HT1080 (cell line): ENCODE results near the gene DRAXIN. TPM values are rescaled to one million over a fixed set of nuclear protein-coding genes. Genes with fewer than 3 reads are reported as not detected.

Source experiments
- DNase-seq: peaks from one replicate; pipeline ENCODE4 v3.0.0-alpha.2; 2015; ENCODE audit warnings: low read depth
- total RNA-seq: library from RNA; depleted of rRNA; stranded (reverse); fragments of >200 nt; shearing (Covaris generic); gene quantifications from 2 replicates; pipeline ENCODE4 v1.2.3, GENCODE V29; 2014; rRNA removed

DRAXIN gene
- total RNA-seq, 1 experiment from 2014 or later = 0.32 TPM

DNA sequence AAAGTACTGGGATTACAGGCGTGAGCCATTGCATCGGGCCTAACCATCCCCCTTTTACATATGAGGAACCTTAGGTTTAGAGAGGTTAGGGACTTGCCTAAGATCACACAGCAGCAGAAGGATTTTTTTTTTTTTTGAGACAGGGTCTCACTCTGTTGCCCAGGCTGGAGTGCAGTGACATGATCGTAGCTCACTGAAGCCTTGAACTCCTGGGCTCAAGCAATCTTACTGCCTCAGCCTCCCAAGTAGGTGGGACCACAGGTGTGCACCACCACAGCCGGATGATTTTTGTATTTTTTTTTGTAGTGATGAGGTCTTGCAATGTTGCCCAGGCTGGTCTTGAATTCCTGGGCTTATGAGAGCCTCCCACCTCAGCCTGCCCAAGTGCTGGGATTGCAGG lies 68.3 kb downstream of the DRAXIN start:
- no peak for DNase-seq

DNA sequence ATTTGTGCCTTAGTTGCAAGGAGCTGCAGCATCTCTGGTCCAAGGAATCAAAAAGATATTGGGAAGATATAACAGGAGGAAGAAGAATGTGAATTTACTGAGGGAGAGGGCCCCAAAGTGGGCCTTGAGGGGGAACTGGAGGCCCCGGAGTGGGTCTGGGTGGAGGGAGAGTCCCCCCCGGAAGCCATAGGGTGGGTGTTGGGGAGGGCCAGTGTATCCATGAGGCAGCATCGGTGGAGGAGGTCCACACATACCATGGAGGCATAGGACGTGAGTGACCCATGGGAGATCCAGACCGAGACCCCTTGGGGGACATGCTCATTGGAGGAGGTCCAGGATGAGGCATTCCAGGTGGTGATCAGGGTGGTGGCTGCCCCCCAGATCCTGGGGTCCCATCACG lies 69.8 kb downstream of the DRAXIN start:
- DNase-seq = no peak

DNA sequence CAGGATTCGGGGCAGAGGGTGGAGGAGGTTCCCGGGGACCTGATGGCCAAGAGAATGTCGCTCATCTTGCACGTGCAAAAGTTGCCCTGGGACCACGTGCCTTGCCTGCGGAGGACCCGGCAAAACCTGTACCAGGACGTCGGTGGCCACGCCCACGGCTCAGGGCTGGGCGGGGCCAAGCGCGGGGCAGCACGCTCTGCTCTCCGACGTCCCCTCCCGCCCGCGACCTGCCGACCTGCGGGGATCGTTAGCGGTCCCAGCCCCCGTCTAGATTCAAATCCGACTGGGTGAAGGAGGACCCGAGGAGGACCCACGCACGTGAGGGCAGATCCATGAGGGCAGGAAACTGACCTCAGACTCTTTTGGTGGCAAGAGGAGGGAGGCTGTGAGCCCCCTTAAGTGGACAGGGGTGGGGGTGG lies 70.5 kb downstream of the DRAXIN start, which contains the start of gene C1orf167:
TSS of gene C1orf167 (plus strand) at position 206 of the 419 bp plus-strand sequence. CDS start 2,208 bp downstream, outside the sequence.
- no peak for DNase-seq

DNA sequence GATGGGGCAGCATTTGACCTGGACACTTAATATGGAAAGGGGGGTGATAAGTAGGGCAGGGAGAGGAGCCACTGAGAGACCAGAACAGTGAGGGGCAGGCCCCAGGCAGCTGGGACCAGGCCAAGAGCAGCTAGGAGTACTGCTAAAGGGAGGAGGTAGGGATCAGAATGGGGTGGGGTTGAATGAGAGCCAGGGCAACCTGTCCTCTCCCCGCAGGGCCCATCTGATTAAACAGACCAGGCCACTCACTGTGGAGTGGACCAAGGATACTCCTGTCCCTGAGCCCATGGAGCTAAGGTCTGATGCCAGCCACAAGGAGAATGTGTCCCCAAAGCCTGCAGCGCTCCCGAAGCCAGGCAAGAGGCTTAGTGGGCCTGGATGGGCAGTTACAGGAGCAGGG lies 72.6 kb downstream of the DRAXIN start:
- DNase-seq = no peak

DNA sequence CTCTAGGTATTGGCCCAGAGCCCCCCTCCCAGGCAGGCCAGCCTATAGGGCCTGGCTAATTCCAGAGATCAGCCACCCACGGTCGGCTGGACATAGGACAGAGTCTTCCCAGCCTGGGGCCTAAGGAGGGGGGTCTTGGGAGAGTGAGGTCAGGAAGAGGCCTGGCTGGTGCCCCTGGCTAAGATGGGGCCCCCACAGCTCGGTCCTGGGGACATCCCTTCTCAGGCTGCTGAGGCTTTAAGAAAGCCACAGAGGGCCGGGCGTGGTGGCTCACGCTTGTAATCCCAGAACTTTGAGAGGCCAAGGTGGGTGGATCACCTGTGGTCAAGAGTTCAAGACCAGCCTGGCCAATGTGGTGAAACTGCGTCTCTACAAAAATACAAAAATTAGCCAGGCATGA lies 73.0 kb downstream of the DRAXIN start:
- DNase-seq = no peak

DNA sequence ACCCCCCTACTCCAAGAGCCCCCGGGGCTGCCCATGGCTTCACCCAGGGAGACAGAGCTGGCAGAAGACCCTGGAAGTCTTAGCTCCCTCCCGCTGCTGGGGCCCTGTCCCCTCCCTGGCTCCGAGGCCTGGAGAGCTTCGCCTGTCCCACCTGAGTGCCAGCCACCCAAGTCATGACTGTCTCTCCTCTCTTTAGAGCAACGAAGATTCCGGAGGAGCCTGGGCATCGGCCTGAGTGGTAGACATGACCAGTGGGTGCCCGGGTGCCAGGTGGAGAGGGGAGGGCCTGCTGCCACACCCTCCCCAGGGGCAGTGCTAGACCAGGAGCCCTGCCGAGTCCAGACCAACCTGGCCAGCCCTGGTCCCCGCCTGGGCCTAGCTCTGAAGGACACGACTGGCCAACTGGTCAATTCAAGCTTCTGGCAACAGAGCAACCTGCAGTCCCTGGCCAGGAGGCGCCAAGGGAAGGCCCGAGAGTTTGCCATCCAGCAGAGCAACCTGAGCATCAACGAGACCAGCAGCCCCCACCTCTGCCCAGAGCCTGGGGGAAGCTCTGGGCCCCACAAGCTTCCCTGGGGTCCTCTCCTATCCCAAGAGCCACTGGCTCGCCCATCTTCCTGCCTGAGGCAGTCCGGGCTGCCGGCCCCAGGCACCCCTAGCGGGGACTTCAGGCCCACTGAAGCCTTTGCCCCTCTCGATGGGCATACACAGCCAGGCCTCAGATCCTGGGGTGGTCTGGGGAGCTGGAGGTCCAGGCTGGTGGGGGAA lies 74.3 kb downstream of the DRAXIN start:
- DNase-seq = no peak

DNA sequence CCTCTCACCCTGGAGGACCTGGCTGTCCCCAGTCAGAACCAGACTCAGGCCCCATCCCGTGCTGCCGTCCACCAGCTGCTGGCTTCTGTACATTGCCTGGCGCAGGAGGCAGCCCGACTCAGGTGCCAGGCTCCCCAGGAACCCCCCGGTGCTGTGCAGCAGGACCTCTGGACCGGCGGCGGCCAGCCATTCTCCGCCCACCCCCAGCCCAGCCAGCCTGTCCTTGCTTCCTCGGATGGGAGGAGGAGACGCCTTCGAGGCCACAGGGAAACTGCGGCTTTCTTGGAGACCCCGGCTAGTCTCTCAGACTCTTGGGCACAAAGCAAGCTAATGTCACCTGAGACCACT lies 74.9 kb downstream of the DRAXIN start:
- DNase-seq = no peak

DNA sequence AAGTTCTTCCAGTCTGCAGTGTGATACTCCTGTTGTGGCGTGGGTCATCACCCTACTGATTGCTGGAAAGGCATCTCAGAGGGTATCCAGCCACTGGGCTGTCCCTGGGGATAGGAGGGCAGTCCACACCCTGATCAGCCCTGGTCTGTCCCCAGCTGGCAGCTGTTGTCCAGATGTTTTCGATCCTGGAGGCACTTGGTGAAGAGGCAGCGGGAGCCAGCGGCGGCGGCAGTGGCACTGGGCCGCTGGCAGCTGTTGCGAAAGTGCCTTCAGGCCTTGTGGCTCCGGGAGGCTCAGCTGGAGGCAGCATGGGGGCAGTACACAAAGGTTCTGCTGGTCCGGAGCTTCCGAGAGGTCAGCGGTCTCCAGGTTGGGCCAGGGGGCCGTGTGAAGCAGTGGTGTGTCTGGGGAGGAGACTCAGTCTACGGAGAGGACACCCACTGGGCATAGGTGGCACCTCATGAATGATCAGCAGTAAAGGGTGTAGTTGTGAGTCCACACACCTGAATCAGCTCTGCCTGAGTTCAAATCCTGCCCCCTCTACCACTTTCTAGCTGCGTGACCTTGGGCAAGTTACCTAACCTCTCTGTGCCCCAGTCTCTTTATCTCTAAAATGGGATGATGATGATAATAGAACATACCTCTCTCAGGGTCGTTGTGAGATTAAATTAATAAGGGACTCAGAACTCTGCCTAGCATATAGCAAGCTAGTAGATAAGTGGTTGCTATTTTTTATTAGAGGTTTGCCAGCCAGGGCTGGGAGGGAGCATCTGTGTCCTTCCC lies 76.6 kb downstream of the DRAXIN start:
- DNase-seq = no peak

DNA sequence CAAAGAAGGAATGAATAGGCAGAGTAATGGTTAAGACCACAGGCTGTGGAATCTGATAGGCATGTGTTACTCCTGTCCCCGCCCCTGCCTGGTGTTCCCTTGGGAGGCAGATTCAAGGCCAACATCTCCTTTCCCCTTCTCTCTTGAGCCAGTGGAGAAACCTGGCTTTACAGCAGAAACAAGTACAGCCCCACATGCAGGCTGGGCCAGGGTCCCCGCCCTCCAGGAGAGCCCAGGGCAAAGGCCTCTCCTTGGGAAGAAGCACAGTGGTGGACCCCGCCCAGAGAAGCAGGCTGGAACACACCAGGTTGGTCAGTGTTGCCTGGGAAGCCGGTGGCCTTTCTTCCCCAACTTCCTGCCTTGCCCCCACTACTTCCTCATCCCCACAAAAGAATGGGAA lies 77.3 kb downstream of the DRAXIN start:
- DNase-seq = no peak

DNA sequence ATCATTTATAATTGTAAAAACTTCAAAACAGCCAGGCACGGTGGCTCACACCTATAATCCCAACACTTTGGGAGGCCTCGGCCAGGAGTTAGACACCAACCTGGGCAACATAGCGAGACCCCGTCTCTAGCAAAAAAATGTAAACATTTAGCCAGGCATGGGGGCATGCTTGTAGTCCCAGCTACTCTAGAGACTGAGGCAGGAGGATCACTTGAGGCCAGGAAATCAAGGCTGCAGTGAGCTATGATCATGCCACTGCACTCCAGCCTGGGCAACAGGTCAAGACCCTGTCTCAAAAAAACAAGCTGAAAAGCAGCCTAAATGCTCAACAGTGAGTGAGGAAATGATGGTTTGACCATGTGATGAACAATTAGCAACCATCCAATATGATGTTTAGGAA lies 77.8 kb downstream of the DRAXIN start:
- no peak for DNase-seq

DNA sequence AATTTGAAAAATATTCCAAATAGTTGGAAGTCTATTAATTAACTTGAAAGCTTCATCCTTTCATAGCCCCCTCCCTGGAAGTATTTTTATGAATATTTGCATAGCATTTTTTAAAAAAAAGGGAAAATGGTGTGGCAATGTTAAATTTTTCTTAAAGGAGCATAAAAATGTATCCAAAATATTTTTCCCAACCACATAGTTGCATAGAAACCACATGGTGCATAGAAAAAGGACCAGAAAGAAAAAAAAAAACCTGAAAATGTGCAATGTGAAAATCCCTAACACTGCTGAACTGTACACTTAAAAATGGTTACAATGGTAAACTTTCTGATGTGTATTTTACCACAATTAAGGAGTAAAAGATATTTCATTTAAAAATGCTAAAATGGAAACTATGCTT lies 78.5 kb downstream of the DRAXIN start:
- no peak for DNase-seq

DNA sequence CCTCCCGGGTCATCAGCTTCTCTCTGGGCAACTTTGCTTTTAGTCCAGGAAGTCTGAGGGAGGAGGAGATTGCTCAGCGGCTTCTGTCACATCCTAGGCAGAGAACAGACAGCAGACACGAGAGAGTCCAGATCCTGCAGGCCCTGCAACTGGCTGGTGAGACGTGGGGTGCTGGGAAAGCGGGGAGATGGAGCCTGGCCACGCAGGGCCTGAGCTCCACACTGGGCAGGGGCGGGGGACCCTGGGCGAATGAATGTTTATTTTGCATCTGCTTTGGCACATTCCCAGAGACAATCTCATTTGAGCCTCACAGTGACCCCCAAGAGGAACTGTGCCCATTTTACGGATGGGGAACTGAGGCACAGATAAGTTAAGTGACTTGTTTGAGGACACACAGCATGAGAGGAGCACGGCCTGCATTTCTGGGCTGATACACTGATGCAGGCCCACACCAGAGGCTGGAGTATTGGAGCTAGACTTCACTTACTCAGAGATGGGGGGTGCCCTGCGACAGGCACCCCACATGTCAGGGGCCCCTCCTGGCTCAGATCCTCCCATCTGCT lies 80.1 kb downstream of the DRAXIN start:
- DNase-seq = no peak

DNA sequence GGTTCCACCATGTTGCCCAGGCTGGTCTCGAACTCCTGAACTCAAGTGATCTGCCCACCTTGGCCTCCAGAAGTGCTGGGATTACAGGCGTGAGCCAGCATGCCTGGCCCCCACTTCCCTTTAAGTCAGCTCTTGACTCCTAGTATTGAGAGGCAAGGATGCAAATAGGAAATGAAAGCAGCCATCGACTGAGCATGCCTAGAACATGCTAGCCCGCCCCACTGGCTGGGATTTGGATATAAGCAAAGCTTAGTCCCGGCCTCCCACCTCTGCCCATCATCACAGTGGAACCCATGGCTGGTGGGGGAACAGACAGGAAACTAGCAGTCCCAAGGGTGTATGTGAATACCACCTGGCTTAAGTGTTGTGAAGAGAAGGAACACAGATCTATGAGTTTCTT lies 80.9 kb downstream of the DRAXIN start:
- DNase-seq = peak; percentile 29

DNA sequence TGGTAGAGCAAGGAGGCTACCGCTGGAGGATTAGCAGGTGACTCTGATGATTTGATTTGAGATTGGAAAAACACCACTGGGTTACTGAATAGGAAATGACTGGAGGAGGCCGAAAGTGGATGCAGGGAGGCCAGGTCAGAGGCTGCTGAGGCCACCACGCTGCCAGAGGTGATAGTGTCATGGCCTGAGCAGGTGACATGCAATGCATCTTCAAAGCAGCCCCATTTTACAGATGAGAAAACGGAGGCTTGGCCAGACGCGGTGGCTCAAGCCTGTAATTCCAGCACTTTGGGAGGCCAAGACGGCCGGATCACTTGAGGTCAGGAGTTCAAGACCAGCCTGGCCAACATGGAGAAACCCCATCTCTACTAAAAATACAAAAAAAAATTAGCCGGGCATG lies 83.2 kb downstream of the DRAXIN start:
- no peak for DNase-seq

Other genes starting within 250 kb of the DRAXIN start
- 0.02 and 0.30 TPM in 2 replicates for gene DISP3, start 212.6 kb upstream of the DRAXIN start, total RNA-seq
- 0.13 TPM in 1 of 2 replicates, not detected in the other for gene FBXO2, start 37.3 kb upstream of the DRAXIN start, total RNA-seq
- gene FBXO44, start 36.8 kb upstream of the DRAXIN start, total RNA-seq = 0.73 and 2.2 TPM in 2 replicates
- gene FBXO6, start 27.5 kb upstream of the DRAXIN start, total RNA-seq = 8.5 and 9.4 TPM in 2 replicates
- 70.5 and 72.2 TPM in 2 replicates for gene MAD2L2, start 10.6 kb upstream of the DRAXIN start, total RNA-seq
- 69.3 and 73.9 TPM in 2 replicates for gene AGTRAP, start 44.4 kb downstream of the DRAXIN start, total RNA-seq
- gene C1orf167, start 70.5 kb downstream of the DRAXIN start, total RNA-seq = not detected in 2 replicates
- gene MTHFR, start 114.3 kb downstream of the DRAXIN start, total RNA-seq = 2.9 and 5.8 TPM in 2 replicates
- 6.4 and 10.0 TPM in 2 replicates for gene CLCN6, start 114.5 kb downstream of the DRAXIN start, total RNA-seq
- not detected in 2 replicates for gene NPPA, start 156.1 kb downstream of the DRAXIN start, total RNA-seq
- gene NPPB, start 167.2 kb downstream of the DRAXIN start, total RNA-seq = not detected in 2 replicates
- gene KIAA2013, start 234.7 kb downstream of the DRAXIN start, total RNA-seq = 62.1 and 78.4 TPM in 2 replicates
- 66.4 and 72.4 TPM in 2 replicates for gene PLOD1, start 243.0 kb downstream of the DRAXIN start, total RNA-seq